H54 (cell line): ENCODE measurements around the gene KDM1A.

ENCODE experiments used
- DNase-seq: peaks from one replicate; pipeline ENCODE4 v3.0.0; 2011; ENCODE audit warnings: low spot score, mixed read lengths; ENCODE audit not compliant: insufficient read length
- FAIRE-seq: peaks from 3 replicates; lab custom pipeline; 2011; peaks lifted over from hg19 to GRCh38; lab: Jason Lieb, UNC
- POLR2A ChIP-seq: IDR thresholded peaks from 2 replicates; pipeline ENCODE4 v1.6.1; 2011; ENCODE audit warnings: low read depth, mild to moderate bottlenecking, low read length

Gene KDM1A

GRCh38 chr1:23035823-23036452 is 16.7 kb downstream of the KDM1A start:
- TF ChIP-seq POLR2A: no peak
- DNase-seq: no peak
- FAIRE-seq: no peak

DNA sequence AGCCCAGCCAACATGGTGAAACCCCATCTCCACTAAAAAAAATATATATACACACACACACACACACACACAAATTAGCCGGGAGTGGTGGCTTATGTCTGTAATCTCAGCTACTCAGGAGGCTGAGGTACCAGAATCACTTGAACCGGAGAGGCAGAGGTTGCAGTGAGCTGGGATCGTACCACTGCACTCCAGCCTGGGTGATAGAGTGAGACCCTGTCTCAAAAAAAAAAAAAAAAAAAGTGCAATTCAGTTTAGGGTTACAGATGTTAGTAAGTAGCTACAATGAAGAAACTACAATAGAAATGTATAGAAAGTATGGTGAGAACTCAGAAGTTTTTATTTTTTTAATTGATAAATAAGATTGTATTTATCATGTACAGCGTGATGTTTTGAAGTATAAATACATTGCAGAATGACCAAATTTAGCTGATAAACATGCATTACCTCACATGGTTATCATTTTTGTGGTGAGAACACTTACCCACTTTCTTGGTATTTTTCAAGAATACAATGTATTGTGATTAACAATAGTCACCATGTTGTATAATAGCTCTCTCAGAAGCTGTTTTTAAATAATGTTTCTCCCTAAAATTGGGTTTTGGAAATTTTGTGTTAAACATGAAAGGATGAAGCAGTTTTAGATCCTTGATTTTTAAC is 17.9 kb downstream of the KDM1A start:
- FAIRE-seq (no peak), DNase-seq (no peak)
- TF ChIP-seq POLR2A: no peak

DNA sequence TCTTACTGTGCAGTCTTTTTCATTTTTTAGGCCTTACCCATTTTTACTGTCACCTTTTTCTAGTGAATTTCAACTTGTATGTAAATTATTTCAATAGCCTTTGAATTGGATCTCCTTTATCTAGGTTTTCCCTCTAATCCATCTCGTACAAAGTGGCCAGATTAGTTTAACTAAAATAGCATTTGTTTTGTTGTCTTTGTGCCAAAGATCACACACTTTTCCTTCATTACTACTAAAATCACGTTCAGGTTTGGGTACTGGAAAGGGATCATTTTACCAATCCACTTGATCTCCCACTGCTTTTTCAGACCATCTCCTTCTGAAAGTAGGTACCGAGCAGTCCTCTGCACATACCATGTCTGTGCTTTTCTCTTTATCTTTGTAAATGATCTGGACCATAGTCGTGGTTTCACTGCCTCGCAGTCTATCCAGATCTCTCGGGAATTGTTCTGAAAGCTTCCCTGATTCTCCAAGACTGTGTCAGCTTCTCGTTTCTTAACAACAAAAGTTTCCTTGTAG is 20.1 kb downstream of the KDM1A start:
- FAIRE-seq (no peak), DNase-seq (no peak)
- TF ChIP-seq POLR2A: no peak

DNA sequence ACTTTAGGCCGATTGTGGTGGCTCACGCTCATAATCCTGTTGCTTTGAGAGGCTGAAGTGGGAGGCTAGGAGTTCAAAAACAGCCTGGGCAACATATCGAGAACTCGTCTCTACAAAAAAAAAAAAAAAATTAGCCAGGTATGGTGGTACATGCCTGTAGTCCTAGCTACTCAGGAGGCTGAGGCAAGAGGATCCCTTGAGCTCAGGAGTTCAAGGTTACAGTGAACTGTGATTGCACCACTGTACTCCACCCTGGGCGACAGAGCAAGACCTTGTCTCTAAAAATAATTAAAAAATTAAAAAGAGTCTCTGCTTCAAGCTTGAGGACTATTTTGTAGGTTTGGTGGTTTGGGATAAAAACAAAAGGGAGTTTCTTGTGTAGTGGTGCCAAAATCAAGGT is 21.2 kb downstream of the KDM1A start:
- no peak for DNase-seq
- no peak for FAIRE-seq
- no peak for TF ChIP-seq POLR2A

GRCh38 chr1:23044035-23044434 is 24.8 kb downstream of the KDM1A start:
- no peak for FAIRE-seq
- DNase-seq: no peak
- TF ChIP-seq POLR2A: no peak

DNA sequence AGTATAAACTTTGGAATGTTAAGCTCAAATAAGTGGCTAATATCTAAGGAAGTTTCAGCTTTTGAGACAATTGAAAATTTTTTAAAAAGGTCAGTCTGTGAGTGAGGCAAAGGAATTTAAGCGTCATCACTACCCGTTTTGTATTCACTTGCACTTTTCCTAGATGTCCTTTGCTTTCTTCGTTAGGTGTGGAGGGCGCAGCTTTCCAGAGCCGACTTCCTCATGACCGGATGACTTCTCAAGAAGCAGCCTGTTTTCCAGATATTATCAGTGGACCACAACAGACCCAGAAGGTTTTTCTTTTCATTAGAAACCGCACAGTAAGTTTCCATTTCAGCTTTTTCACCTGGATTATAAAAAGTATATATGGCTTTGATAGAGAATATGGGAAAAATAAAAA is 30.9 kb downstream of the KDM1A start:
- FAIRE-seq: no peak
- TF ChIP-seq POLR2A: no peak
- DNase-seq: no peak

DNA sequence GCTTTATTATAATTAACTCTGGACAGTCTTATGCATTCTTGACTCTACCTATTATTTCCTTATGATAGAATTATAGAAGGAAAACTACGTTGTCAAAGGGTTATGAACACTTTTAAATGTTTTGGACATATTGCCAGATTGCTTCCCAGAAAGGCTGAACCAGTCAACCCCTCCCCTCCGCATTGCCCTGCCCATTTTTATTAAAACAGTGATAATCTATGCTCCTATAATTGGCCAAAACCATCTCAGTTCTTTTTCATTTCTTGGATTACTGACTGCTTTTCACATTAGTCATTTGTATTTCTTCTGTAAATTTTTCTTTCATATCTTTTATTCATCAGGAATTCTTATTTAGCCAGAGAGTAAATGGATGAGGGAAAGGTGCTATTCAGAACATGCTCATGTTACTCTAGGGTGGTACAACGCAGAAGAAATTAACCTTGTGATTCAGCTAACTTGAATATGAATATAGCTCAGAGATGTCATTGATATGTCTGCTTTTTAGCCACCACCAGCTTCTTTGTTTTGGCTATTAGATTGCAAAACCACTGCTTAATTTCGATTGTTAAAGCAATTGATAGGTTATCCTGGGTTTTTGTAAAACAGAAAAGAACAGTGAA is 32.1 kb downstream of the KDM1A start:
- FAIRE-seq: no peak
- no peak for DNase-seq
- TF ChIP-seq POLR2A: no peak

DNA sequence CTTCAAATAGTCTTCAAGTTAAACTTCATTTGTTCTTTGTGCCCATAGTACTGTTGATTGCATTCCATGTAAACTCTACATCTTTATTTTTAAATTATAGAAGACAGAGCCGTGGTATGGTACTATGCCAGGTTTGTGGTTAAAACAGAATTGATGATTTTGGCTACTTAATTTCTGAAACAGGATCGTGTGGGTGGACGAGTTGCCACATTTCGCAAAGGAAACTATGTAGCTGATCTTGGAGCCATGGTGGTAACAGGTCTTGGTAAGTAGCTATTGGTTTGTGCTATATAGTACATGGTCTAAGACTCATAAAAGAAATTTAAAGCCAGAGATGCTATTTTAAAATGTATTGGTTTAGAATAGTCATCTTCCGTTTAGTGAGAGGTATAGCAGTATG is 38.0 kb downstream of the KDM1A start:
- FAIRE-seq (no peak), DNase-seq (no peak)
- no peak for TF ChIP-seq POLR2A

DNA sequence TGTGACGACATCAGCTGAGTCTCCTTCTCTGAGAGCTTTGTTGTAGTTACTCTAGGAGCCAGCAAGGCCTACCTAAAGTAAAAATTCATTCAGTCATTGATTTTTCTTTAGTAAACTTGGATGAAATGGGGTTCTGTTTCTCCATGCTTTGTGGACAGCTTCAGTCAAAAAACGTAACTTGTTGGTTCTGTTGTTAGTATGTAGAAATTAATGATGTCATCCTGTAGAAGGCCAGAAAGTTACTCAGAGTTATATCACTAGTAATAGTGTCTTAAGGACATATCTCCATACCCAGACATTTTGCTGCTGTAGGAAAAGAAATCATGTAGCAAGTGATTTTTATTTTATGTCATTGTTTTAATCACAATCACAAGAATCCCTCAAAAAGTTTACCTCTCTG is 43.0 kb downstream of the KDM1A start:
- DNase-seq (no peak), FAIRE-seq (no peak)
- TF ChIP-seq POLR2A: no peak

DNA sequence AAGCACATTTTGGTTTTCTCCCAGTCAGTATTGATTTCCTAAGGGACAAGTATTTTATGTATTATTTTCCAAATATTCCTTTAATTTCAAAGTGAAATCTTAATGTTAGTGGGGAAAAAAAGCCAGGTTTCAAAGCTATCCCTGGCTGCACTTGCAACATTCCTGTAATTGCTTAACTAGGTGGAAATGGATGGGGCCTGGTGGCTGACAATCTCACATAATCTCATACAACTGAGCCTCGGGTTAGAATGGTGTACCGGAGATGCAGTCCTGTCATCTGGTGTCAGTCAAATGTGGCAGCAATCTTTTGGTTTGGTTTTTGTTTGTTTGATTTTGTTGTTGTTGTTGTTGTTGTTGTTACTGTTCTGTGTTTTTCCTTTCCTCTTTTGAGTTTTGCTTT is 46.1 kb downstream of the KDM1A start:
- DNase-seq: no peak
- no peak for FAIRE-seq
- TF ChIP-seq POLR2A: no peak

GRCh38 chr1:23066075-23066474 is 46.8 kb downstream of the KDM1A start:
- DNase-seq (no peak), FAIRE-seq (no peak)
- TF ChIP-seq POLR2A: no peak

DNA sequence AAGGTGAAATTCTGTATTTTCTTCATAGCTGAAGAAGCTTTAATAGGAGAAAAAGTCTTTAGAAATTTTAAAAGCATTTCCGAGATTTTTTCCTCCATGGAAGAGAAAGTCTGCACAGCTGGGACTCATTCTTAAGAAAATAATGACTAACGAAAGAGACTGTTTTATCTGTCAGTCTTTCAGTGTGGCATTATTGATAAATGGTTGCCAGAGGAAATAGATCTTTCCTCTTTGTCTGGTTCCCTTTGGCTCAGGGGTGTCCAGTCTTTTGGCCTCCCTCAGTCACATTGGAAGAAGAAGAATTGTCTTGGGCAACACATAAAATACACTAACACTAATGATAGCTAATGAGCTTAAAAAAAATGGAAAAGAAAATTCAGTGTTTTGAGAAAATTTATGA is 49.9 kb downstream of the KDM1A start:
- TF ChIP-seq POLR2A: no peak
- FAIRE-seq (no peak), DNase-seq (no peak)

GRCh38 chr1:23069675-23070074 is 50.4 kb downstream of the KDM1A start:
- FAIRE-seq: no peak
- TF ChIP-seq POLR2A: no peak
- no peak for DNase-seq

DNA sequence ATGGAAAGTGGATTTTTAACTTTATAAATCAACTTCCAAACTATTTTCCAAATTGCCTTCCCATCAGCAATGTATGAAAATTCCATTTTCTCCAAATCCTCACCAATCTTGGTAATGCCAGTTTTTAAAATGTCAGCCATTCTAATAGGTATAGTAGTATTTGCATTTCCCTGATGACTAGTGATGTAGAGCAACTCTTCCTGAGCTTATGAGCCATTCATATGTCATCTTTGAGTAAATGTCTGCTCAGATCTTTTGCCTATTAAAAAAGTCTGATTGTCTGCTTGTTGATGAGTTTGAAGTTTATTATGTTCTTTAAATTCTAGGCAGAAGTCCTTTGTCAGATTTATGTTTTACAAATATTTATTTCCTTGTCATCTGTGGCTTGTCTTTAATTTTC is 54.7 kb downstream of the KDM1A start:
- no peak for FAIRE-seq
- no peak for DNase-seq
- no peak for TF ChIP-seq POLR2A
